Astrocyte (in vitro differentiated cells and primary cell): ENCODE measurements around the gene MKI67.

Experiments used
- CTCF ChIP-seq: IDR thresholded peaks from 2 replicates; pipeline ENCODE4 v1.5.1; 2011; ENCODE audit warnings: low read depth, mild to moderate bottlenecking, inconsistent platforms, low read length, moderate library complexity; ENCODE audit not compliant: insufficient read depth
- EZH2 ChIP-seq: IDR thresholded peaks from 2 replicates; pipeline ENCODE4 v1.6.1; 2012; ENCODE audit warnings: mild to moderate bottlenecking, low read length, inconsistent platforms; ENCODE audit not compliant: insufficient read depth

GRCh38 chr10:128086003-128086863 lies 40.0 kb downstream of the MKI67 start:
- TF ChIP-seq CTCF (no peak), EZH2 (no peak)
